Loucy (cell line): Measurements from ENCODE around the gene OCSTAMP.

Source experiments
- H2AFZ ChIP-seq: fragments of 200-600 bp; sonication (generic); 2 replicates; pipeline ENCODE4 v1.6.0; 2016; ENCODE audit warnings: antibody characterized with exemption, mild to moderate bottlenecking, low read length, moderate library complexity
- H3F3A ChIP-seq: fragments of 200-600 bp; 2 replicates; pipeline ENCODE4 v1.6.0; 2016; ENCODE audit warnings: antibody characterized with exemption, low read depth, mild to moderate bottlenecking
- H3K27me3 ChIP-seq: fragments of 200-600 bp; sonication (generic); 2 replicates; pipeline ENCODE4 v1.6.1; 2014; ENCODE audit warnings: low read length, mild to moderate bottlenecking; ENCODE audit not compliant: insufficient read depth, poor library complexity, severe bottlenecking
- H3K36me3 ChIP-seq: fragments of 200-600 bp; sonication (generic); 2 replicates; pipeline ENCODE4 v1.6.1; 2016; ENCODE audit warnings: low read length; ENCODE audit not compliant: insufficient read depth
- H3K4me1 ChIP-seq: fragments of 200-600 bp; sonication (generic); 2 replicates; pipeline ENCODE4 v1.5.1; 2014; ENCODE audit warnings: low read length, mild to moderate bottlenecking; ENCODE audit not compliant: insufficient read depth, poor library complexity, severe bottlenecking
- H3K4me2 ChIP-seq: fragments of 200-600 bp; sonication (generic); 2 replicates; pipeline ENCODE4 v1.6.0; 2014; ENCODE audit warnings: antibody characterized with exemption, low read length, low read depth, mild to moderate bottlenecking; ENCODE audit not compliant: poor library complexity, severe bottlenecking
- H3K4me3 ChIP-seq: fragments of 200-600 bp; sonication (generic); 2 replicates; pipeline ENCODE4 v1.5.1; 2014; ENCODE audit warnings: low read length, mild to moderate bottlenecking, mixed read lengths; ENCODE audit not compliant: poor library complexity, severe bottlenecking
- H3K79me2 ChIP-seq: fragments of 200-600 bp; sonication (generic); 2 replicates; pipeline ENCODE4 v1.6.1; 2014; ENCODE audit warnings: low read length; ENCODE audit not compliant: insufficient read depth
- H3K9ac ChIP-seq: fragments of 200-600 bp; sonication (generic); 2 replicates; pipeline ENCODE4 v1.6.0; 2014; ENCODE audit warnings: mild to moderate bottlenecking, low read depth, low read length, moderate library complexity; ENCODE audit not compliant: poor library complexity, severe bottlenecking
- H3K9me2 ChIP-seq: fragments of 200-600 bp; sonication (generic); replicated peaks from 2 replicates; pipeline ENCODE4 v1.6.1; 2016; ENCODE audit warnings: low read depth, low read length, mixed read lengths
- H3K9me3 ChIP-seq: fragments of 200-600 bp; sonication (generic); 2 replicates; pipeline ENCODE4 v1.6.1; 2014; ENCODE audit warnings: mild to moderate bottlenecking, antibody characterized with exemption, low read length, low read depth; ENCODE audit not compliant: insufficient read depth
- H4K20me1 ChIP-seq: fragments of 200-600 bp; sonication (generic); 2 replicates; pipeline ENCODE4 v1.6.0; 2014; ENCODE audit warnings: antibody characterized with exemption, low read length, mild to moderate bottlenecking; ENCODE audit not compliant: insufficient read depth, poor library complexity, severe bottlenecking
- EZH2phosphoT487 ChIP-seq: fragments of 200-600 bp; IDR thresholded peaks from 2 replicates; pipeline ENCODE4 v1.6.1; 2018; ENCODE audit warnings: antibody characterized with exemption, mild to moderate bottlenecking, moderate library complexity, borderline replicate concordance
- TF ChIP-seq, protein P1 (sequence below): fragments of 200-600 bp; sonication (generic); conservative IDR thresholded peaks from 2 replicates; pipeline ENCODE4 v1.5.1; 2014; ENCODE audit warnings: mild to moderate bottlenecking, antibody characterized with exemption, low read length

Gene OCSTAMP

DNA sequence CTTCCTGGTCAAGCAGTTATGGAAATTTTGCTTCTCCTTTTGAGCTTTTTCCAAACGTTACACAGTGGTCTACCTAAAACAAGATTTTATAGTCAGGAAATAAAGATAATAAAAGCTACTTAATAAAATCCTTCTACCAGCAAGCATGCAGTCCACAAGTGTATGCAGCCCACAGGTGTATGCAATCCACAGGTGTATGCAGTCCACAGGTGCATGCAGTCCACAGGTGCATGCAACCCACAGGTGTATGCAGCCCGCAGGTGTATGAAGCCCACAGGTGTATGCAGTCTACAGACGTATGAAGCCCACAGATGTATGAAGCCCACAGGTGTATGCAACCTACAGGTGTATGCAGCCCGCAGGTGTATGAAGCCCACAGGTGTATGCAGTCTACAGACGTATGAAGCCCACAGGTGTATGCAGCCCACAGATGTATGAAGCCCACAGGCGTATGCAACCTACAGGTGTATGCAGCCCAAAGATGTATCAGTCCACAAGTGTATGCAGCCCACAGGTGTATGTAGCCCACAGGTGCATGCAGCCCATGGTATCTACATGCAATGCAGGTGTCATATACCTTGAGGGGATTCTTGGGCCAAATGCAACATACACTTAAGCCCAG lies 26.4 kb upstream of the OCSTAMP start:
- Histone ChIP-seq H3K9me3 (no peaks in the 10 kb centered on the region), H3K4me3 (no peak overlapping the region), H3K4me1 (no peaks in the 10 kb centered on the region), H2AFZ (no peak overlapping the region), H3K9me2 (no peaks in the 10 kb centered on the region), H3K4me2 (no peak overlapping the region), H3F3A (no peaks in the 10 kb centered on the region), H3K79me2 (no peaks in the 10 kb centered on the region), H3K9ac (no peak overlapping the region), H3K36me3 (no peaks in the 10 kb centered on the region), H3K27me3 (no peaks in the 10 kb centered on the region), H4K20me1 (no peaks in the 10 kb centered on the region)
- no peak for TF ChIP-seq EZH2phosphoT487
- TF ChIP-seq, protein P1, sequence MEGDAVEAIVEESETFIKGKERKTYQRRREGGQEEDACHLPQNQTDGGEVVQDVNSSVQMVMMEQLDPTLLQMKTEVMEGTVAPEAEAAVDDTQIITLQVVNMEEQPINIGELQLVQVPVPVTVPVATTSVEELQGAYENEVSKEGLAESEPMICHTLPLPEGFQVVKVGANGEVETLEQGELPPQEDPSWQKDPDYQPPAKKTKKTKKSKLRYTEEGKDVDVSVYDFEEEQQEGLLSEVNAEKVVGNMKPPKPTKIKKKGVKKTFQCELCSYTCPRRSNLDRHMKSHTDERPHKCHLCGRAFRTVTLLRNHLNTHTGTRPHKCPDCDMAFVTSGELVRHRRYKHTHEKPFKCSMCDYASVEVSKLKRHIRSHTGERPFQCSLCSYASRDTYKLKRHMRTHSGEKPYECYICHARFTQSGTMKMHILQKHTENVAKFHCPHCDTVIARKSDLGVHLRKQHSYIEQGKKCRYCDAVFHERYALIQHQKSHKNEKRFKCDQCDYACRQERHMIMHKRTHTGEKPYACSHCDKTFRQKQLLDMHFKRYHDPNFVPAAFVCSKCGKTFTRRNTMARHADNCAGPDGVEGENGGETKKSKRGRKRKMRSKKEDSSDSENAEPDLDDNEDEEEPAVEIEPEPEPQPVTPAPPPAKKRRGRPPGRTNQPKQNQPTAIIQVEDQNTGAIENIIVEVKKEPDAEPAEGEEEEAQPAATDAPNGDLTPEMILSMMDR = no peak

DNA sequence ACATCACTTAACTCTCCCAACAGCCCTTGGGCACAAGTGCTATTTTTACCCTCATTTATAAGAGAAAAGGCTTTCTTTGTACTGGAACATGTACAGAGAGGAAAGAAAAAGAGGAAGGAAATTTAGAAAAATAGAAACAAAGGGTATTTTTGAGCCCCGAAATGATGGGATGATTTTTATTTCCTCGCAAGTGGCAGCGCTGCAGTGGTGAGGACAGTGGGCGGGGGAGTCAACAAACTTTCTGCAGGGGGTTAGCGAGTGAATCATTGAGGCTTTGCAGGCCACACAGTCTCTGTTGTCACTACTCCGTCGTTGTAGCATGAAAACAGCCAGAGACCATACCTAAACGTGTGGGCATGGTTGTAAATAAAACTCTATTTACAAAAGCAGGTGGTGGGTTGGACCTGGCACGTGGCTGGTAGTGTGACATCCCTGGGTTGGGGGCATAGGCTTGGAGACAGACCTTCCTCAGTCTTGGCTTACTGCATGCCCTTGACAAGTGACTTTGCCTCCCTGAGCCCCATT lies 25.5 kb upstream of the OCSTAMP start:
- H3K9me2 ChIP-seq = no peaks in the 10 kb centered on the region
- no peaks in the 10 kb centered on the region for H3K27me3 ChIP-seq
- H3K4me2 ChIP-seq = no peak overlapping the region
- no peaks in the 10 kb centered on the region for H3F3A ChIP-seq
- no peaks in the 10 kb centered on the region for H4K20me1 ChIP-seq
- no peak for TF ChIP-seq EZH2phosphoT487
- TF ChIP-seq, protein P1 = no peak
- H3K4me3 ChIP-seq = no peak overlapping the region
- H3K9me3 ChIP-seq = no peaks in the 10 kb centered on the region
- no peaks in the 10 kb centered on the region for H3K79me2 ChIP-seq
- H2AFZ ChIP-seq = no peak overlapping the region
- no peaks in the 10 kb centered on the region for H3K4me1 ChIP-seq
- H3K9ac ChIP-seq = no peak overlapping the region
- H3K36me3 ChIP-seq = no peaks in the 10 kb centered on the region

DNA sequence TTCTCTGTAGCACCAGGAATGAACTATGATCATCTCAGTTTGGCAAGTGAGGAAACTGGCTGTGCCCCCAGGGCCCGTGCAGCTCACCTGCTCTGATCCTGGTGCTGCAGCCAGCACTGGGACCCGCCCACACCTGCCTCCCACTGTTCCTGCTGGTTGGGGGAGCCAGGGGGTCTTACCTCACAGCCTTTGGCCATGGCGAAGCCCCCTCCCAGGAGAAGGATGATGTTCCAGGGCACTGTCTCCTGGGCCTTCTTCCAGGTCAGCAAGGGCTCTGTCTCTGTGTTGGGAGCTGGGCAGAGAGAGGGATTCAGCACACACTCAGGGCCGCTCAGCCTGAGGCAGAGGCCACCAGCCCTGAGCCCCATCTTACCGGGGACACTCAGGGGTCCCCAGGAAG lies 24.9 kb upstream of the OCSTAMP start:
- Histone ChIP-seq H3K4me1 (no peaks in the 10 kb centered on the region), H3K9me3 (no peaks in the 10 kb centered on the region), H3K9ac (no peak overlapping the region), H3F3A (no peaks in the 10 kb centered on the region), H3K4me3 (no peak overlapping the region), H3K36me3 (no peaks in the 10 kb centered on the region), H3K27me3 (no peaks in the 10 kb centered on the region), H3K79me2 (no peaks in the 10 kb centered on the region), H3K9me2 (no peaks in the 10 kb centered on the region), H4K20me1 (no peaks in the 10 kb centered on the region), H3K4me2 (no peak overlapping the region), H2AFZ (no peak overlapping the region)
- TF ChIP-seq, protein P1 = no peak
- TF ChIP-seq EZH2phosphoT487 = no peak
